ENCODE results near the gene SLA2. TPM values are rescaled to one million over a fixed set of nuclear protein-coding genes. Genes with fewer than 3 reads are reported as not detected.

The SLA2 gene
- total and polyA plus RNA-seq, 2 experiments from 2014 or later, result not detected

DNA sequence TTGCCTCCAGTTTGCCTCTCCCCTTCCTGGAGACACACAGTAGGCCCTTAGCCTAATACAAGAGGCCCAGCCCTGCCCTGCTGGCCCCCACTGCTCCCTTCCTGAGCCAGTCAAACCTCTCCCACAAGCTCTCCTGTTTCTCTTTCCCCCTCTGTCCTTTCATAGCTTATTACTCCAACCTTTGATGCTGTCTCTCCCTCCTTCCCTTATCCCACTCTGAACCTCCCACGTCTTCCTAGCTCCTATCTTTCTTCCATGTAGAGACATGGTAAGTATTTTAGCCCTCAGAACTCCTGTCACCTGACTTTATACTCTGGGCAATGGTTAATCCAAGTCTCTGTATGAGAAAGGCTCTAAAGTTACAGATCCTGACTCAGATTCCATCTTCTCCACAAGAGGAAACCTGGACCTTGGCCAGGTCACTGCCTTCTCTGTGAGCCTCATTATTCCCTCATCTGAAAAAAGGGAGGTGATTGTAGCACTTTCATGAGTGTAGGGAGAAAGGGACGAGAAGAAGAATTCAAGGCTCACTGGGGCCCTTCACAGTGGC, 65.9 kb downstream of the SLA2 start:
- Histone ChIP-seq H2AFZ (no peak overlapping the region), H3K9me2 (replicated peaks; ENCODE audit: insufficient read depth) (no peaks in the 10 kb centered on the region), H3K27ac (peak overlapping the region; percentile 75), H3K36me3 (replicated peaks; ENCODE audit: insufficient read depth, low read depth) (no peaks in the 10 kb centered on the region), H4K20me1 (ENCODE audit: insufficient read depth, poor library complexity, severe bottlenecking) (peaks cover 33% of the 10 kb centered on the region), H3K9me3 (ENCODE audit: low read depth) (no peaks in the 10 kb centered on the region), H3K4me2 (no peak overlapping the region), H3K27me3 (no peaks in the 10 kb centered on the region), H3K4me3 (no peak overlapping the region), H3K79me2 (peaks cover 68% of the 10 kb centered on the region), H3K4me1 (ENCODE audit: insufficient read depth) (peaks cover 14% of the 10 kb centered on the region)
- TF ChIP-seq EZH2 (IDR thresholded peaks at IDR 0.05; ENCODE audit: borderline replicate concordance), result no peak
- TF ChIP-seq CTCF (IDR thresholded peaks at IDR 0.05; ENCODE audit: poor library complexity), result no peak
- TF ChIP-seq EZH2phosphoT487 (IDR thresholded peaks at IDR 0.05; ENCODE audit: low read depth, severe bottlenecking, unreplicated experiment), result no peak
- peak; percentile 69 for DNase-seq (ENCODE audit: low spot score)
- WGBS (ENCODE audit: low lambda C conversion rate, missing lambda C conversion rate), result 68% methylated on average over 2 of the region's 2 CpGs

GRCh38 chr20:36578356-36579041, 67.5 kb downstream of the SLA2 start:
- Histone ChIP-seq H3K27ac (peak overlapping the region; percentile 20), H2AFZ (no peak overlapping the region), H3K4me2 (no peak overlapping the region), H3K4me3 (no peak overlapping the region), H3K4me1 (ENCODE audit: insufficient read depth) (peaks cover 14% of the 10 kb centered on the region), H4K20me1 (ENCODE audit: insufficient read depth, poor library complexity, severe bottlenecking) (peaks cover 33% of the 10 kb centered on the region), H3K9me3 (ENCODE audit: low read depth) (no peaks in the 10 kb centered on the region), H3K36me3 (replicated peaks; ENCODE audit: insufficient read depth, low read depth) (no peaks in the 10 kb centered on the region), H3K27me3 (no peaks in the 10 kb centered on the region), H3K9me2 (replicated peaks; ENCODE audit: insufficient read depth) (no peaks in the 10 kb centered on the region), H3K79me2 (peaks cover 78% of the 10 kb centered on the region)
- no peak for DNase-seq (ENCODE audit: low spot score)
- TF ChIP-seq CTCF (IDR thresholded peaks at IDR 0.05; ENCODE audit: poor library complexity), result no peak
- TF ChIP-seq EZH2 (IDR thresholded peaks at IDR 0.05; ENCODE audit: borderline replicate concordance), result no peak
- TF ChIP-seq EZH2phosphoT487 (IDR thresholded peaks at IDR 0.05; ENCODE audit: low read depth, severe bottlenecking, unreplicated experiment), result no peak
- WGBS (ENCODE audit: low lambda C conversion rate, missing lambda C conversion rate), result 93% methylated on average over 13 of the region's 15 CpGs

DNA sequence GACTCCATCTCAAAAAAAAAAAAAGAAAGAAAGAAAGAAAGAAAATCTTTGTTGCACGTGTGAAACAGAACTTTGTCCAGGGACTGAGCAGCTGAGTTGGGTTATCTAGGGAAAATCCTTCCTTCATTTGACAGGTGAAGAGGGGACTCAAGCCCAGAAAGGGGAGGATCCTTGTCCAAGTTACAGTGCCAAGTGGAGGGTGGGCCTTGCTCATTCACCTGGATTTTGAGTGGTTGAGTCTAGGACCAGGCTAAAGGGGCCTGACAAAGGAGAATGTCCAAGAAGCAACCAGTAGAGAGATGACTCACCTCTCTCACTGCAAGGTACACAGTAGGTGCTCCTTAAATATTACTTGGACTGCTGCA, 69.9 kb downstream of the SLA2 start:
- 89% methylated on average over 1 of the region's 1 CpG for WGBS (ENCODE audit: low lambda C conversion rate, missing lambda C conversion rate)
- Histone ChIP-seq H3K27me3 (no peaks in the 10 kb centered on the region), H3K4me1 (ENCODE audit: insufficient read depth) (peaks cover 27% of the 10 kb centered on the region), H3K36me3 (replicated peaks; ENCODE audit: insufficient read depth, low read depth) (no peaks in the 10 kb centered on the region), H2AFZ (no peak overlapping the region), H4K20me1 (ENCODE audit: insufficient read depth, poor library complexity, severe bottlenecking) (peaks cover 33% of the 10 kb centered on the region), H3K4me2 (peak overlapping the region; percentile 90), H3K27ac (peak overlapping the region; percentile 96), H3K79me2 (peaks cover 63% of the 10 kb centered on the region), H3K4me3 (peak overlapping the region; percentile 89), H3K9me3 (ENCODE audit: low read depth) (no peaks in the 10 kb centered on the region), H3K9me2 (replicated peaks; ENCODE audit: insufficient read depth) (no peaks in the 10 kb centered on the region)
- TF ChIP-seq CTCF (IDR thresholded peaks at IDR 0.05; ENCODE audit: poor library complexity), result no peak
- TF ChIP-seq EZH2 (IDR thresholded peaks at IDR 0.05; ENCODE audit: borderline replicate concordance), result no peak
- no peak for TF ChIP-seq EZH2phosphoT487 (IDR thresholded peaks at IDR 0.05; ENCODE audit: low read depth, severe bottlenecking, unreplicated experiment)
- DNase-seq (ENCODE audit: low spot score), result no peak
